CD14-positive monocyte (primary cell): Measurements from ENCODE around the gene EGFR. TPM values are rescaled to one million over a fixed set of nuclear protein-coding genes. Genes with fewer than 3 reads are reported as not detected.

Source experiments
- DNase-seq, 3 donors: peaks; one replicate each; pipeline ENCODE4 v3.0.0-alpha.2; 2011 to 2022
- H2AFZ ChIP-seq: 2 replicates; pipeline ENCODE4 v1.6.0; 2012; ENCODE audit warnings: mild to moderate bottlenecking, low read depth, low read length, inconsistent platforms; ENCODE audit not compliant: insufficient read depth, poor library complexity, severe bottlenecking
- H3K27ac ChIP-seq, 2 donors: 1 replicate in 1 of 2; 2 replicates in 1 of 2; pipeline ENCODE4 v1.5.1; 2012 to 2013; ENCODE audit warnings: low read length in 2 of 2, control low read depth in 1 of 2, inconsistent platforms in 1 of 2, low read depth in 1 of 2, mild to moderate bottlenecking in 1 of 2
- H3K27me3 ChIP-seq, 2 donors: one replicate each; pipeline versions ENCODE4 v1.6.0 to v1.6.1; 2011 to 2013; ENCODE audit warnings: low read length in 2 of 2; ENCODE audit not compliant: control insufficient read depth in 2 of 2, insufficient read depth in 2 of 2
- H3K36me3 ChIP-seq, 2 donors: replicated peaks in 1 of 2; 1 replicate in 1 of 2; 2 replicates in 1 of 2; pipeline versions ENCODE4 v1.5.1 to v1.6.1; 2012 to 2013; ENCODE audit warnings: low read length in 2 of 2, control low read depth in 1 of 2, inconsistent platforms in 1 of 2, mild to moderate bottlenecking in 1 of 2; ENCODE audit not compliant: insufficient read depth in 2 of 2, control insufficient read depth in 1 of 2
- H3K4me1 ChIP-seq, 2 donors: 1 replicate in 1 of 2; 2 replicates in 1 of 2; pipeline versions ENCODE4 v1.5.1 to v1.6.1; 2012 to 2013; ENCODE audit warnings: low read length in 2 of 2, control low read depth in 1 of 2, inconsistent platforms in 1 of 2, mild to moderate bottlenecking in 1 of 2, moderate library complexity in 1 of 2; ENCODE audit not compliant: insufficient read depth in 2 of 2, control insufficient read depth in 1 of 2
- H3K4me2 ChIP-seq: replicated peaks from 2 replicates; pipeline ENCODE3; 2012; ENCODE audit warnings: low read length, moderate library complexity, mild to moderate bottlenecking; ENCODE audit not compliant: poor library complexity, severe bottlenecking; ENCODE audit errors: extremely low read depth
- H3K4me3 ChIP-seq, 3 experiments: fragments of 200-600 bp in 1 of 3; sonication (generic) in 1 of 3; replicated peaks in 1 of 3; 1 replicate in 2 of 3; 2 replicates in 1 of 3; pipeline ENCODE4 v1.5.1; 2011 to 2013; ENCODE audit warnings: low read length in 3 of 3, mild to moderate bottlenecking in 3 of 3, control low read depth in 2 of 3, low read depth in 2 of 3, inconsistent platforms in 1 of 3, moderate library complexity in 1 of 3
- H3K79me2 ChIP-seq: 2 replicates; pipeline ENCODE4 v1.6.0; 2012; ENCODE audit warnings: mild to moderate bottlenecking, control low read depth, inconsistent platforms, low read length, moderate library complexity; ENCODE audit not compliant: insufficient read depth
- H3K9ac ChIP-seq: 2 replicates; pipeline ENCODE4 v1.6.0; 2017; ENCODE audit warnings: low read length, mild to moderate bottlenecking; ENCODE audit not compliant: insufficient read depth, poor library complexity, severe bottlenecking
- H3K9me3 ChIP-seq, 2 donors: replicated peaks in 1 of 2; 1 replicate in 1 of 2; 2 replicates in 1 of 2; pipeline versions ENCODE4 v1.5.1 to v1.6.1; 2012 to 2013; ENCODE audit warnings: low read length in 2 of 2, control low read depth in 1 of 2; ENCODE audit not compliant: control insufficient read depth in 1 of 2, insufficient read depth in 1 of 2
- H4K20me1 ChIP-seq: 2 replicates; pipeline ENCODE4 v1.6.0; 2012; ENCODE audit warnings: mild to moderate bottlenecking, low read length, control low read depth, moderate library complexity; ENCODE audit not compliant: insufficient read depth
- H3K27ac Mint-ChIP-seq, 7 donors: one replicate each; pipeline ENCODE4 v1.8.0; 2020; ENCODE audit warnings: mild to moderate bottlenecking in 7 of 7, mixed read lengths in 7 of 7, moderate library complexity in 6 of 7, inconsistent platforms in 2 of 7
- H3K27me3 Mint-ChIP-seq, 3 donors: one replicate each; pipeline ENCODE4 v1.8.0; 2021 to 2022; ENCODE audit warnings: low read depth in 3 of 3, mild to moderate bottlenecking in 3 of 3, mixed read lengths in 3 of 3, moderate library complexity in 3 of 3, inconsistent platforms in 1 of 3
- H3K36me3 Mint-ChIP-seq, 2 donors: one replicate each; pipeline ENCODE4 v1.8.0; 2020; ENCODE audit warnings: mixed read lengths in 2 of 2, inconsistent platforms in 1 of 2, mild to moderate bottlenecking in 1 of 2
- H3K4me1 Mint-ChIP-seq: one replicate; pipeline ENCODE4 v1.8.0; 2020; ENCODE audit warnings: mild to moderate bottlenecking, mixed read lengths
- H3K4me3 Mint-ChIP-seq, 2 donors: one replicate each; pipeline ENCODE4 v1.8.0; 2020; ENCODE audit warnings: mild to moderate bottlenecking in 2 of 2, mixed read lengths in 2 of 2, moderate library complexity in 1 of 2
- H3K9me3 Mint-ChIP-seq, 7 donors: one replicate each; pipeline ENCODE4 v1.8.0; 2020 to 2022; ENCODE audit warnings: mixed read lengths in 7 of 7, mild to moderate bottlenecking in 6 of 7, moderate library complexity in 6 of 7, inconsistent platforms in 2 of 7
- WGBS: methylation state at CpG from one replicate; pipeline ENCODE4 v1.1.5; 2013; ENCODE audit warnings: missing lambda C conversion rate; ENCODE audit not compliant: insufficient coverage; 5-methylcytosine and 5-hydroxymethylcytosine counted together
- intact Hi-C, 2 donors: fragments of 100-400 bp; cut with micrococcal nuclease; formaldehyde crosslinking; loops; one replicate each; pipeline versions ENCODE4 v1.15.0 to v1.15.1; 2023
- polyA plus RNA-seq, 3 donors: library from polyadenylated mRNA; depleted of rRNA in 1 of 3; unstranded in 2 of 3; stranded (reverse) in 1 of 3; fragments of 300-500 nt in 2 of 3; fragments of >200 nt in 1 of 3; fragmentation: Illumina TruSeq in 2 of 3; gene quantifications; 1 replicate in 2 of 3; 2 replicates in 1 of 3; pipeline ENCODE4 v1.2.3, GENCODE V29; 2012 to 2021
- TF ChIP-seq, protein P1 (sequence below): fragments of 200-600 bp; IDR thresholded peaks from one replicate; pipeline ENCODE4 v1.8.0; 2022; ENCODE audit warnings: antibody characterized with exemption, mild to moderate bottlenecking

EGFR gene
- polyA plus RNA-seq, 3 donors, result not detected

- TF ChIP-seq, protein P1, sequence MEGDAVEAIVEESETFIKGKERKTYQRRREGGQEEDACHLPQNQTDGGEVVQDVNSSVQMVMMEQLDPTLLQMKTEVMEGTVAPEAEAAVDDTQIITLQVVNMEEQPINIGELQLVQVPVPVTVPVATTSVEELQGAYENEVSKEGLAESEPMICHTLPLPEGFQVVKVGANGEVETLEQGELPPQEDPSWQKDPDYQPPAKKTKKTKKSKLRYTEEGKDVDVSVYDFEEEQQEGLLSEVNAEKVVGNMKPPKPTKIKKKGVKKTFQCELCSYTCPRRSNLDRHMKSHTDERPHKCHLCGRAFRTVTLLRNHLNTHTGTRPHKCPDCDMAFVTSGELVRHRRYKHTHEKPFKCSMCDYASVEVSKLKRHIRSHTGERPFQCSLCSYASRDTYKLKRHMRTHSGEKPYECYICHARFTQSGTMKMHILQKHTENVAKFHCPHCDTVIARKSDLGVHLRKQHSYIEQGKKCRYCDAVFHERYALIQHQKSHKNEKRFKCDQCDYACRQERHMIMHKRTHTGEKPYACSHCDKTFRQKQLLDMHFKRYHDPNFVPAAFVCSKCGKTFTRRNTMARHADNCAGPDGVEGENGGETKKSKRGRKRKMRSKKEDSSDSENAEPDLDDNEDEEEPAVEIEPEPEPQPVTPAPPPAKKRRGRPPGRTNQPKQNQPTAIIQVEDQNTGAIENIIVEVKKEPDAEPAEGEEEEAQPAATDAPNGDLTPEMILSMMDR, result no peak
- Mint-ChIP-seq H3K27me3 (peaks cover 0 to 6% (median 2%) of the 10 kb centered on the region in 3 donors), H3K4me3 (no peak overlapping the region), H3K9me3 (no peaks in the 10 kb centered on the region), H3K27ac (no peak overlapping the region), H3K36me3 (no peaks in the 10 kb centered on the region), H3K4me1 (peaks cover 2% of the 10 kb centered on the region)
- Histone ChIP-seq H2AFZ (no peak overlapping the region), H3K9ac (no peak overlapping the region), H3K79me2 (no peaks in the 10 kb centered on the region), H3K27ac (no peak overlapping the region), H3K9me3 (no peaks in the 10 kb centered on the region), H3K36me3 (no peaks in the 10 kb centered on the region), H4K20me1 (no peaks in the 10 kb centered on the region), H3K27me3 (no peaks in the 10 kb centered on the region), H3K4me1 (no peaks in the 10 kb centered on the region), H3K4me2 (no peak overlapping the region), H3K4me3 (no peak overlapping the region)
- DNase-seq, result no peak
- intact Hi-C loops, result no loop called here
- WGBS, result 71% methylated on average over 4 of the region's 7 CpGs
These were observed 69.8 kb downstream of the EGFR start for GRCh38 chr7:55088620-55089019.

- 97% methylated on average over 6 of the region's 15 CpGs for WGBS
- Mint-ChIP-seq H3K9me3 (no peaks in the 10 kb centered on the region), H3K4me3 (no peak overlapping the region), H3K36me3 (no peaks in the 10 kb centered on the region), H3K27me3 (peaks cover 0 to 5% (median 2%) of the 10 kb centered on the region in 3 donors), H3K4me1 (no peaks in the 10 kb centered on the region), H3K27ac (no peak overlapping the region)
- Histone ChIP-seq H3K27ac (no peak overlapping the region), H3K9ac (no peak overlapping the region), H3K4me3 (no peak overlapping the region), H3K9me3 (no peaks in the 10 kb centered on the region), H3K4me1 (no peaks in the 10 kb centered on the region), H2AFZ (no peak overlapping the region), H3K36me3 (no peaks in the 10 kb centered on the region), H3K27me3 (no peaks in the 10 kb centered on the region), H3K4me2 (no peak overlapping the region), H4K20me1 (no peaks in the 10 kb centered on the region), H3K79me2 (no peaks in the 10 kb centered on the region)
- TF ChIP-seq, protein P1, result no peak
- intact Hi-C loops, result no loop called here
- no peak for DNase-seq
These were observed 73.6 kb downstream of the EGFR start for GRCh38 chr7:55092186-55092974.
